GOT3 (cell line): ENCODE measurements around the gene ARHGAP28.

Experiments
- DNase-seq: peaks from one replicate; lab custom pipeline; 2025; ENCODE audit warnings: mixed read lengths; lab: John Stamatoyannopoulos, UW

ARHGAP28 gene

GRCh38 chr18:6731222-6731596 is 1.7 kb downstream of the ARHGAP28 start:
- DNase-seq, result no peak

GRCh38 chr18:6732952-6733351 is 3.4 kb downstream of the ARHGAP28 start:
- DNase-seq, result no peak

DNA sequence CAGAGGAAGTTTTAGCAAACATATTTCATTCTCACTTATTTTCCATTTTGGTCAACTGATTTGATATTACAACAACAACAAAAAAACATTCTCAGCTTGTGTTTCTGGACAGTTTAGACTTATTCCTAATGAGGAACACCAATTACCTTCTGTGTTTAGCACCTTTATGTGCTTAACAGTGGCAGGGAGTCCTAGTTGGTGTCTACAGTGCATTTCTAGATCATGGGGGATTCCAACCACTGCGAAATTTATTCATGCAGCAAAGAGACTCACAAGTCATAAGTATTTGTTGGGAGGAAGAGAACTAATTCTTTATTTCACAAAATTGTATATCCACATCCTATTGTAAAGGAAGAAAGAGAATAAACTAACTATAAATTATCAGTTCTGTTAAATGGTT is 4.2 kb downstream of the ARHGAP28 start:
- no peak for DNase-seq

- DNase-seq, result no peak
Observed at GRCh38 chr18:6734726-6735430, 5.4 kb downstream of the ARHGAP28 start.

DNA sequence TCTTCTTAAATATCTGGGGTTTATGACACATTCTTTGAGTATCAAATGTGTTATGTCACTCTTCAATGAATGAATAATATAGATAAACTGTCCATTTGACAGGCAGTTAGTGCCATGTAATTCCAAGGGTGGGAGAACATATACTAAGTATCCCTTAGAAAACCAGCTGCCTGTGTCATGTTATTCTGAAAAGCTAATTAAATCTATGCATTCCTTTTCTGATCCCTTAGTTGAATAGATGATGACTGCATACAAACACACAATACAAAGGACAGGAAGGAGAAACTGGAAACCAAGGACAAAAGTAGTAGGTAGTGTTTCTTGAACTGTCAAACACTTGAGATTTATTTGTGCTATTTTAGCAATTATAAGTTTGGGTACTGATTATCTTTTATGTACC is 8.3 kb downstream of the ARHGAP28 start:
- no peak for DNase-seq

DNA sequence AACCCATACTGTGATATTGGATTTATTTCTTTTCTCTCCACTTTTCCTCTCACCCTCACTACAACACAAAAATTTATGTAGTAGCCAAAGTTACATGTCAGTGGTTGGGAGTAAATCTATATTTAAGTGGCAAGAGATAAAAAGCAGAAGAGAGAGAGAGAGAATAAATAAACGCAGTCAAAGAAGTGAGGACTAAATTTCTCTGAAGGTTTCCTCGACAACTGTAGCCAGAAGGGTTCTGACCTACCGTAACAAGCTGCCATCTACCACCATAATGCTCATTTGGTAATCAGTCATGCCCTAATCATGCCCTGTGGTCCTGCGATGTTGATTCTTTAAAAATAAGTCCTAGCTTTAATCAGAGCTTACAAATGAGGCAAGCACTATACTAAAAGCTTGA is 9.1 kb downstream of the ARHGAP28 start:
- DNase-seq, result no peak

- DNase-seq, result no peak
Observed at GRCh38 chr18:6741232-6741663, 11.7 kb downstream of the ARHGAP28 start.

DNA sequence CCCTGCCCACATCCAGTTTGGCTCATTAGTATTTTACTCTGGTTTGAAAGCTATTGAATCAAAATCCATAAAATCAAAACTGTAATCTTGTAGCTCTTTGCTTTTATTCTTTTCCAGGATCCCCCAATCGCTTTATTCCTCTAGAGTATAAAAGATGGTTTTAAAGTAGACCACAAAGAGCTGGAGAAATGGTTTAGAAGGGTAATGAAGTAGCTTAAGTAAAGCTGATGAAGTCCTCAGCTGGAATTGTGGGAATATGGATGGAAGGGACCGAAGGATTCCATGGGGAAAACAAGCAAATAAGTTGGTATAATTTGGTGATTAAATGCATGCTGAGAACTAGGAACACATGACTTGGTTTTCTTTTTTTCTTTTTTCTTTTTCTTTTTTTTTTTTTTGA is 12.3 kb downstream of the ARHGAP28 start:
- DNase-seq, result no peak

DNA sequence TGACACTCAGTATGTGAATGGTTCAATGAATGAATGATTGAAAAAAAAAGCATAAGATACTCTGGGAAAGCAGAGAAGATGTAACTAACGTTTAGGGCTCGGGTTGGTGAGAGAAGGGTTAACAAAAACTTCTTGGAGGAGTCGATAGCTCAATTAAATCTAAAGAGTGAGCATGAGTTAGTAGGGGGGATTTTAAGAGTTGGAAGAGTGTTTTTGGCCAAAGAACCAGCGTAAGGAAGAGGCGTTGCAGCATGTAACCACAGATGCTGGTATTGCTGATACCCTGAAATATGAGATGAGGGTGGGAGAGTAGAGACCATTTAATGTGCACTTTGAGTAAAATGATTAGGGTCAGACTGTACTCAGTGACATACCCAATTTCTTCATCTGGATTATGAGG is 14.5 kb downstream of the ARHGAP28 start:
- no peak for DNase-seq

- DNase-seq, result no peak
Observed at GRCh38 chr18:6744816-6745455, 15.4 kb downstream of the ARHGAP28 start.

DNA sequence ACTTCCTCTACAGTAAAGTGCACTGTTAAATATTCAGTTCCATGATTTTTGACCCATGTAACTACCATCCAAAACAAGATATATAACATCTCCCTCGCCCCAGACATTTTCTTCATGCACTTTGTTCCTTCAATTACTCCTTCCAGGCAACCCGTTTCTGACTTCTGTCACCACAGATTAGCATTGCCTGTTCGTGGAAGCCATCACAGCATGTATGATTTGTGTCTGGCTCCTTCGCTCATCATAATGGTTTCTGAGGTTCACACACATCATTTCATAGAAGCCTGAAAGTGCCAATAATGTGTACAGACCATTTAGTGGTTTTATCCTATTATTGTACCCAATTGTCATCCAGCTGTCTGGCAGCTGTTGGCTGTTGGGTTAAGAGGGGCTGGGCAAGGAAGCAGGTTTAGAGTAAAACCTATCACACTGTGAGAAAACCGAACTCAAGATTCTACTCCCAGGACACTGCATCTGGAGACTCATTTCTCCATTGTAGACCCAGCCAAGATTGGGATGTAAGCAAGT is 16.1 kb downstream of the ARHGAP28 start:
- DNase-seq, result no peak

DNA sequence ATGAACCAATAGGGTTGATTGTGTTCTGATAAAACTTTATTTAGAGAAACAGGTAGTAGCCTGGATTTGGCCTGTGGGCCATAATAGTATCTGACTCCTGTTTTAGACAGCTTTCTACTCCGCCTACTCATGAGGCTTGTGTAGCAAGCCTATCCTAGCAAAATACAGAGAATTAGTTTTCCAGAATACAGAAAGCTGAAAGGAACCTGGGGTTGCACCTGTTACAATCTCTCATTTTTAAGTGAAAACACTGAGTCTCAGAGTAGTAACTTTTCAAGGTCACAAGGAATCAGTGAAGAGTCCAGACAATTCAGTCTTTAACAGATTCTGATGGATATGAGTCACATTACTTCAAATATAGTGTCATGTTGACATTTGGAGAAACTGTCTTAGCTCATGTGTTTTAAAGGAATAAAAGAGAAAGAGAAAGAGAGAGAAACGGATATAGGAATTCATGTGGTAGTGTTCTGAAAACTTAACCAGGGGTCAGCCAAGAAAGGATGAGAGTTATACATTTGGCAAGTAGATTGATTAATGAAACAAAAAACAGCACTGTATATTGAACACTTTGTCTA is 17.0 kb downstream of the ARHGAP28 start:
- DNase-seq, result no peak

- no peak for DNase-seq
Observed at GRCh38 chr18:6747646-6748045, 18.1 kb downstream of the ARHGAP28 start.

DNA sequence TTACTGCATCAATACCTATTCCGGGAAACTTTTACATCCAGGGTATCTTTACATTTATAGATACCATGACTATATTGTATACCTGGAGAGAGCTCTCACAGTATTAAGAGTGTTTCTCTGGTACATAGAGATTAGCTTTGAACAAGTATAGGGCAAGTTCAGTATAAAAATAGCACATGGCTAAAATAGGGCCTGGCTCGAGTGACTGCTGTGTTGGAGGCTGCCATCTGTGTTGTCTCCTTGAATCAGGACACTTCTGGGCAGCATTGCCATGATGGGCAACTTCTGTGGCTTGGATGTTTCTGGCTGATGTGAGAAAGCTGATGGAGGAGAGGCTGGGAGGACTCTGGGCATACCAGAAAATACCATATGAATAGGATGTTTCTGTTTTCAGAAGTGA is 18.7 kb downstream of the ARHGAP28 start:
- no peak for DNase-seq

DNA sequence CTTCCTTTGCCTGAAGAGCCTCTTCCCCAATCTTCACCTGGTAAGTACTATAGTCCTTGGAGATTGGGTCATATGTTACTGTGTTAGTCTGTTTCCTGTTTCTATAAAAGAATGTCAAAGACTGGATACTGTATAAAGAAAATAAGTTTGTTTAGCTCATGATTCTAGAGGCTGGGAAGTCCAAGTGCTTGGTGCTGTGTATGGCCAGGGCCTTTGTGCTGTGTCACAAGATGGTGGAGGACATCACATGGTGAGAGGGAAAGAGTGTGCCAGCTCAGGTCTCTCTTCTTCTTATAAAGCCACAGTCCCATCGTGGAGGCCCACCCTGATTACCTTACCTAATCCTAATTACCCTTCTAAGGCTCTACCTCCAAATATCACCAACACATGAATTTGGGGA is 20.9 kb downstream of the ARHGAP28 start:
- no peak for DNase-seq

GRCh38 chr18:6751222-6751621 is 21.7 kb downstream of the ARHGAP28 start:
- no peak for DNase-seq

GRCh38 chr18:6752202-6752860 is 22.8 kb downstream of the ARHGAP28 start:
- no peak for DNase-seq

GRCh38 chr18:6755107-6755506 is 25.6 kb downstream of the ARHGAP28 start:
- no peak for DNase-seq

GRCh38 chr18:6757931-6758330 is 28.4 kb downstream of the ARHGAP28 start:
- no peak for DNase-seq

DNA sequence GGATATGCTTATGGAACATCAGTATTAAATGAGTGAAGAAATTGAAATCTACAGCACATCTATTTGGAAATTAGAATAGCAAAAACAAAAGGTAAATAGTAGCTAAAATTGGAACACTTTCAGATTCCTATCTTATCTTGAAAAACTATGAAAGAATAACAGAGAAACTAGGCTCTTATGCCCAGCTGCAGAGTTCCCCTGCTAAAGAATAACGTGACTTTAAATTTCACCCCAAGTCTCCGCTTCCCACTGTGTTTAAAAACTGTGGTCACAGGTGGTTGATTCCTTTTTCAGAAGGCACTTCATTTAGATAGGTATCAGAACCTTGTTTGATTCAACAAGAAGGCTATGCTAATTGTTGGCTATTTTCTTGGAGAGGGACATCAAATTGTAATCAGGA is 30.1 kb downstream of the ARHGAP28 start:
- DNase-seq, result no peak

DNA sequence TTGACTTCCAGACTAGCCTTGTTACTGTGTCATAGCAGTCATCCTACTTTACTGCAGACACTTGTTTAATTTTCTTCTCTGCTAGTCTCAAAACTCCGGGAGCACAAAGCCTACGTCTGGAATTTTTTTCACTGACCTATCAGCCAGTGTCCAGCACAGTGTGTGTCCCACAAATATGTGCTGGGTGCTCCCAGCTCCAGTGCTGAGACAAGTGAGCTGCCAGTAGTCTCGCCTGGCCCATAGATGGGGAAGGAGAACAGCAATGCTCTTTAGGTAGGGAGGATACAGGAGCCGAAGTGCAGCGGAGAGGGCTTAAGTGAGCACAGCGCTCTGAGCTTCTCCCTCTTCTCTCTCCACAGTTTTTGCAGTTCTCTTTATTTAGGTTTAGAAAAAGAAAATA is 34.0 kb downstream of the ARHGAP28 start:
- no peak for DNase-seq

DNA sequence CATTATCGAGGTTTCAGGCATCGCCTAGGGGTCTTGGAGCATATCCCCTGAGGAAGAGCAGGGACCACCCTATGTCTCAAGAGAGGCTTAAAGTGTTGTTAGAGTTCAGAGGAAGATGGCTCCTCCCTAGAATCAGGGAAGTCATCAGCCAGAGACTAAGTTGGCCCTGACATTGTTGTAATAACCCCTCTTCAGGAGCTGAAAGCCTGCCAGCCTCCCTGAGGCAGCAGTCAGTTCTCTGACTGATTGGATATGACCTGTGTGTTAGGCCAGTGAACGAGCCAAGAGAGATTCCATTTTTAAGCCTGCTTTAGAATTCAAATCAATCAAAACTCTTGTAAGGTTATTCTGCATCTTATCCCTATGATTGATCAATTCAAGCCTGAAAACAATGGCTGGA is 34.9 kb downstream of the ARHGAP28 start:
- no peak for DNase-seq

DNA sequence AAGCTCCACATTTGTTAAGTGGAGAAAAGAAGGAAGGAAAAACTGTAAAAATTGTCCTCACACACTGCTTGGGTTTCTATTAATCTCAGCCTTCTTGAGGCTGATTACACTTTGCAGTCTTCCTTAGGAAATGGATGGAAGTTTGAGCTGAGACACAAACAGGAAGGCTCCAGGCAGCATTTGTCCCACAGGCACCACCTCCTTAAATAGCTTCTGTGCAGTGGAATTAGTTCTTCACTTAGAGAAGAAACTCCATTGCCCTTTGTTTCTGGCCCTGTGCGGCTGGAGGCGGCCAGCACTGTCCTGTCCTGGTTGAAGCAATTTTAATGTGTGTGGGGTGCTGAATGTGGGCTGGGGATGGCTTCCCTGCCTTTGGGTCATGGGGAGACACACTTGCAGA is 44.3 kb downstream of the ARHGAP28 start:
- no peak for DNase-seq
